NCI-H1436 treated with DMSO at 0.1 percent for 48 hours (cell line): ENCODE data around the gene CFAP141.
"Not testable (repeated sequence)": the region's sequence is repeated elsewhere in the genome, so short reads cannot be mapped to it uniquely, and the experiment has no call there.

Source experiments
- DNase-seq: peaks from one replicate; lab custom pipeline; 2025; lab: John Stamatoyannopoulos, UW

The CFAP141 gene

DNA sequence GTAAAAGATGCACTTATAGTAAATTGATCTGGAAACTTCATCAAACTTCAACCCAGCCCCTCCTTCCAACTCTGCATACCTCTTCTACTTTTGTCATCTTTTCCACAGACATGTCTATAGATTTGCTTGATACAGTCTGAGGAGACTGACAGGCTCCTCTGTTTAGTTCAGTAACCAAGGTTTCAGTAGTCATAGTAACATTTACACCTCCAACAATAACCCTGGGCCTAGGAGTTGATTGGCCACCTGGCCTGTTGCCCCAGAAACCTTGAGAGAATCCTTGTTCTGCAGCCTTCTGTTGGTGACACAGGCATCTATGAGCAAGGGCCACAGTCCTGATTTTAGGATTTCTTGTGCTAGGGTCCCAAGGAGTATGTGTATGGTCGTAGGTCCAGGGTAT, at the start of gene CFAP141:
Gene CFAP141, minus strand, starts transcription at position 138 of the 400 bp plus-strand sequence. Its CDS starts 26 bp downstream, at position 112.
- DNase-seq: no peak

DNA sequence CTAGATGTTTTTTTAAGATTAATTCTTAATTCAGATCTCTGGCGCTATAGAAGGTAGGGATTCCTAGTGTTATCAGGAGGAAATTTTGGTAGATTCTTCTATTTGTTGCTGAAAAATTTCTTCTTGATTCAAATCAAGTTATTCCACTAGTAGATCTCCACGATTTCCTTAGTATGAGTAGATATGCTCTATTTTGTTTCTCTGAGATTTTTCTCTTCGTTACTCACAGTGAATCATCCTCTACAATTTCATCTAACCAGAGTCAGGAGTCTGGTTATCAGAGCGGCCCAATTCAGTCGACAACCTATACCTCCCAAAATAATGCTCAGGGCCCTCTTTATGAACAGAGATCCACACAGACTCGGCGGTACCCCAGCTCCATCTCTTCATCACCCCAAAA, 47.5 kb upstream of the CFAP141 start:
- DNase-seq: no peak

DNA sequence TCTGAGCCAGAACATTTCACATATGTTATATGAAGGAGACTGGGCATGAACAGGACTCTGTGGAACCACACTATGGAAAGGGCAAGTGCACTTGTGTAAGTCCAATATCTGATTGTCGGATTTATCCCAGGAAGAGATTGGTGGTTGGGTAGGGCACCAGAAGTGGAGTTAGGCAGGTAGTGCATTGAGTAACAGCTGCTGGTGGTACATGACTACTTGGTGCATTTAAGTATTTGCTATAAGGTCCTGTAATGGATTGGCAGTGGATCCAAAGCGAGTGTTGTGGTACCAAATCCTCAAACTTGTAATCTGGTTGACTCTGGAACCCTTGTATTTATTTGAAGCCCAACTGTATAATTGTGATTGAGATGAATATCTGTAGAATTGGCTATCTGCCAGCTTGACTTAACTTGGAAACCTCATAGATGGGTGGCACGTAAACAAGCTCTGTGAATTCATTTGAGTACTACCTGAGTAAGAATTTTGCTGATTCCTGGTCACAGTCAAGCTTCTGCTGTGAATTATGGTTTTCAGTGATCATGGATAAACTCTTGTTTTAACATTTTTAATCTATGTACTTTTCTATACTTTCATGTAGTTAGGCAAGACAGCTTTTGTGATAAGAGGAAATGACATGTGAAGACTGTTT, 35.7 kb upstream of the CFAP141 start:
- no peak for DNase-seq

DNA sequence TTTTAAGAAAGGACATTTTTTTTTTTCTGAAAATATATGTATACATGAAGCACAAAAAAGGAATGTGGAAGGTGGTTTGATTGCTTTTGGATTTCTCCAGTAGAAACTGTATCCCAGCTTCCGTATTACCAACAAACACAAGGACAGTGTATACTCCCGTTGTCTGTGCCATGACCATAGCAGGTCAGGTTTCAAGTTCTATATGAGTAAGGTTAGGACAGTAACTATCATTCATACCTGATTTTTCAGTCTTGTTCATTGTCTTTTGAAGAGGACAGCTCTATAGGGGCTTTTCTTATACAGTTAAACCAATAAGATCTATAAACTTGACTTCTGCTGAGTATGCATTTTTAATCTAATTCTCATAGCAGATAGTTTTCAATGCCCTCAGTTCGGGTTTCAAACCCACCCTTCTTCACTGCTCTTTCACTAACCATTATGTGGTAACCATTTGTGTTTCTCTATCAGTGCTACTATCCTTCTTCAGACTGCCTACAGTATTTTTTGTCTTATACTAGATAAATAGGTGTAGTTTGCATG, 34.2 kb upstream of the CFAP141 start:
- DNase-seq: no peak

DNA sequence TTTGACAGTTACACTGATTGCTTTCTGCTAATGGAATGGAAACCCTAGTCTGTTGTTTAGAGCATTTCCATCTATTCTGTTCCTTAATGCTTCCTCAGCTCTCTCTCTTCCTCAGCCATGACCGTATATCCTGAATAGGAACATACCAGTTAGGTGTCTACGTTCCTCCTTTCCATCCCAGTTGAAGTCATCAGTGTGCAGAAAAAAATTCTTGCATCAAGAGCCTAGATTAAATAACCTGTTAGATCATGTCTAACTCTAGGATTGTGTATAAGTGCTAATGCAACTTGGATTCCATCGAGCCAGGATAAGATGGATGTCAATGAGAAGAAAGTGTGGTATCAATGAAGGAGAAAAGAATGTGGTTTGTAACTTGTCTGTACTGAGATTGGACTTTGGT, 33.4 kb upstream of the CFAP141 start:
- DNase-seq: no peak

DNA sequence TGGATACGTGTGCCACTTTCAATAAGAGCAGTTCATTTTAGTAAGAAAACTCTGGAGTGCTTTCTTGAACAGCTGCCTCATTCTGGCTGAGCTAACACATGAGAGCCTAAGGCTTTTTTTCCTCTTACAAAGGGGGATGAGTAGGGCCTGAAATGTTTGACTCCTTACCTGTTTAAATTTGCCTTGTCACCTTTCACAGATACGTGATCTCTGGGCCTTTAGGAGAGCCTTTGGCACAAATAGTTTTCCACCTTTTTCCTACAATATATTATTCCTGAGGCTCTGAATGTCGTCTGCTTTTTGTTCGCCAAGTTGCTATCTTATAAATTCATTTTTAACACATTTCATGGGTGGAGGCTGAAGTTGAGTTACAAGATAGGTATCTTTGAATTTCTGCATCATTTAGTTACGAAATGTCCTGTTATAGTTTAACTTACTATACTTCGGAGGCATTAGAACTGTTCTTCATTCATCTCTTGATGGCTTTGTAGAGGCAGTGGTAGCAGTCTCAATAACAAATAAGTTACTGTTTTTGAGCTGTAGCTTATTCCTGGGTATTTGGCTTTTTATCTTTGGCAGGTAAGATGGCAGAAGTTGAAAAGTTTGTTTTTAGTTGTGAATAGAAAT, 31.9 kb upstream of the CFAP141 start:
- no peak for DNase-seq

DNA sequence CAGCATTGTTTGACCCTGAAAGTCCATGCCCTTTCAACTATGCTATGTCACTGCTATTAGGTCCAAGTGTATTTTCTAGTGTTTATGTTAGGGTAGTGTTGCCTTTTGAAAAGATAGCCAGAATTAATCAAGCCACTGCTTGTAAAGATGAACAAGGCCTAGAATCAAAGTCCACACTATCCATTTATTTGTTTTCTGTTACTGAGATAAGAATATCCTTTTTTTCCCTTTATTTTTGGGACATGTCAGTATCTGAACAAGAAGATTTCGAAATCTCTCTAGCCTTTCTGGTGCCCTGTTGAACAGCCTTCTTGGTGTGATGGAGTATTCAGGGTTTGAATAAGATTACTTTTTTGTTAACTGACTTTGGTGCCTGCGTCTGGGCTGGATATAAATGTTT, 31.3 kb upstream of the CFAP141 start:
- DNase-seq: no peak

DNA sequence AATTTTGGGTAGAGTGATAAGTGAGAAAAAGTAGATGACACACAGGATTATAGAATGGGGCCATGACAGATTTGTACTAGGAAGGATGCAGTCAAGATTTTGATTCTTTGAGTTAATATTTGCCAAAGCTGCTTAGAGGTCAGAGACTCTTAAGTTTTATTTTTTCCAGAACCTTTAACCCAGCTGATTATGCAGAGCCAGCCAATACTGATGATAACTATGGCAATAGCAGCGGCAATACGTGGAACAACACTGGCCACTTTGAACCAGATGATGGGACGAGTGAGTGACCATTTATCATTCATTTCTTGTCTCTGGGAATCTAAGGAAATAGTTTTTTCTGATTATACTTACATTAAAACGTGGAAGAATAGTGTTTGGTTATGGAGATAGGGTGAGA, 30.7 kb upstream of the CFAP141 start:
- DNase-seq: no peak

DNA sequence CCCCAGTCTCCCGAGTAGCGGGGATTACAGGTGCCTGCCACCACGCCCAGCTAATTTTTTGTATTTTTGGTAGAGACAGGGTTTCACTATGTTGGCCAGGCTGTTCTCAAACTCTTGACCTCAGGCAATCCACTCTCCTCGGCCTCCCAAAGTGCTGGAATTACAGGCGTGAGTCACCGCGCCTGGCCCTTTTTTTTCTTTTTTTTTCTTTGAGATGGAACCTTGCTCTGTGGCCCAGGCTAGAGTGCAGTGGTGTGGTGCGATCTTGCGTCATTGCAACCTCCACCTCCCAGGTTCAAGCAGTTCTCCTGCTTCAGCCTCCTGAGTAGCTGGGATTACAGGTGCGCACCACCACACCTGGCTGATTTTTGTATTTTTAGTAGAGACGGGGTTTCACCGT, 27.0 kb upstream of the CFAP141 start:
- DNase-seq: not testable (repeated sequence)

DNA sequence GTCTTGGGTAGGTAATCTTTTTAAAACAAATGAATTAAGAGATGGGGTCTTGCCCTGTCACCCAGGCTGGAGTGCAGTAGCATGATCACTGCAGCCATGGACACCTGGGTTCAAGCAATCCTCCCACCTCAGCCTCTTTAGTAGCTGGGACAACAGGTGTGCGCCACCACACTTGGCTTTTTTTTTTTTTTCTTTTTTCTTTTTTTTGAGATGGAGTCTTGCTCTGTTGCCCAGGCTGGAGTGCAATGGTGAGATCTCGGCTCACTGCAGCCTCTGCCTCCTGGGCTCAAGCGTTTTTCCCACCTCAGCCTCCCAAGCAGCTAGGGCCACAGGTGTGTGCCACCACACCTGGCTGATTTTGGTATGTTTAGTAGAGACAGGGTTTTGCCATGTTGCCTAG, 25.0 kb upstream of the CFAP141 start:
- not testable (repeated sequence) for DNase-seq

DNA sequence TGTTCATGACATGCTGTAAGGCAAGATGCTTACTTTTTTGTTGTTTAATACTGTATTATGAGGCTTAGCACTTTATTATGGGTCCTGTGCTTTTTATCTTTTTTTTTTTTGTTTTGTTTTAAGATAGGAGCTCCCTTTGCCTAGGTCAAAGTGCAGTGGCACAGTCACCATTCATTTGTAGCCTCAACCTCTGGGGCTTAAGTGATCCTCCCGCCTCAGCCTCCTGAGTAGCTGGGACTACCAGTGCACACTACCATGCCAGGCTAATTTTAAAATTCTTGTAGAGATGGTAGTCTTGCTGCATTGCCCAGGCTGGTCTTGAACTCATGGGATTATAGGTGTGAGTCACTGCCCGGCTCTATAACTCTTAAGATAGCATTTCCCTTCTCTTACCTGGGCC, 19.2 kb upstream of the CFAP141 start:
- DNase-seq: no peak

DNA sequence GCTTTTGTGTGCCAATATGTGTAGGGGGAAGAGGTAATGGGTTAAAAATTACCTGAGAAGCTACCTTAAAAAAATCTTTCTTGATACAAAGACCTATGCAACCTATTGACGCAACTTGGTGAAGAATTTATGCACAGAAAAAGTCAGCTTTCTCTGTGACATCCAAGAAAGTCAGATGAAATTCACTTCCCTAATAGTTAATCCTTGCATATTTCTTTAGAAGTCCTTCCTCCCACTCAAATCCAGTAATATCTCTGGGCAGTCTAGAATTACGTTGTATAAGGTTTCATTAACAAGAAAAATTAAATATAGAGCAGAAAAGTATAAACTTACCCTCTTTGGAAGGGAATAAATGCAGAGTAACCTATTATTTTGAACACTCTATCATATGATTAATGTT, 17.5 kb upstream of the CFAP141 start:
- no peak for DNase-seq

DNA sequence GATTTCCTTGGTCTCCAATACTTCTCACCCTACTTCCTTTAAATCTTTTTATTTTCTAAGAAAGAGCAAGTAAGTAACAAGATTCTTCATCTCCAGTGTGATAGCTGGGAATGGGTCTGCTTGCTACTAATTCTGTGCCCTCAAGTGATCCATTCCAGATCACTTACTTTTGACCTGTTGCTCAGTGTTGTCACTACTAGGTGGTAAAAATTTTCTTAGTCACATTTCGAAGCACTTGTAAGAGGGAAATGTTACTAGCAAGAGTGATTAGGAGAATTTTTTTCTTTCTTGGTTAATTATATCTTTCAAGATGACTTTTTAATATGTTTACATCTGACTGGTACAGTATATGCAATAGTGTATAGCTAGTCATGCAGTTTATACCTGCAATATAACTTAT, 16.8 kb upstream of the CFAP141 start:
- no peak for DNase-seq

DNA sequence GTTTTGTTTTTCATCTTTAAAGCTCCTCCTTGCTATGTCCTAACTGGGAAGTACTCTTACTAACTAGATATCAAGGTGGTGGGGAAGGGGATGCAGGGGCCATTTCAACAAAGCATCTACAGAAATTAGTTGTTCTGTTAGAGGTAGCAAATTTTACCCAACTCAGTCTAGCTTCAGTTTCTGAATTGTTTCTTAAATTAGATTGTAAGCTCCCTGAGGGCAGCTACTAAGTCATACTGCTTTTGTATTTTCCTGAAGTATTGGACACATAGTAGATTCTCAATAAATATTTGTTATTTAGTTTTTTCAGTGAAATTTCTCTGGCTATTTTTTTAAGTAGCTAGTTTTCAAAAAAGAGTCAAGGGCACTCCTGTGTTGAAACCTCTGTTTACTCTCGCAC, 16.4 kb upstream of the CFAP141 start:
- no peak for DNase-seq

DNA sequence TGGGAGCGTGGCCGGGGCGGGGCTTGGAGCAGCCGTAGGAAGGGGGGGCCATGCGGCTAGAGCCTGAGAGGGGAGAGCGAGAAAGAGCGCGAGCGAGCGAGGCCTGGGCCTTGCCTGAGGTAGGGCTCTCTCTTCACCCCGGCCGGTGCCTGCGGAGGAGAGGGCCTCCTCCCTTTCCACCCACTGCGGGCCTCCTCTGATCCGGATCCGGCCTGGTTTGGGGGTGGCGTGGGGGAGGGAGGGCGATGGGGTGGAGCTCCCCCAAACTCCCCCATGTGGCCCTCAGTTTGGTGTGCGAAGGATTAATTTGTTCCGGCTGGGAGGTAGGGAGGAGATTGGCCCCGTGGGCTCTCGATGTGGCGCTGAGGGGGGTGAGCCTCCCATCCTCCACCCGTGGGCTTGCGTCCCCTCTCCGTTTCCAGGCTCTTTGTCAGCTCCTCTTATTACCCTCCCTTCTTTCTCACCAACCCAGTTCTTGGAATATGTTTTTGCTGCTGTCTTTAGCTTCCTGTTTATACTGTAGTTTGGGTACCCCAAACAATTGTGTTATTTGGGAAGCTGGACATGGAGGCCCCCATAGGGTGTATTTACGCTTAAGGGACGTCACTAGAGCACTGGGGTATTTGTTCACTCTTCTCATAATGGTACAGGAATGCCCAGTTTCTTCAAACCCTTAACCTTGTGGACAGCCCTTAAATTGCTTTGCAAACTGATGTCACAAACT, 15.3 kb upstream of the CFAP141 start:
- no peak for DNase-seq

DNA sequence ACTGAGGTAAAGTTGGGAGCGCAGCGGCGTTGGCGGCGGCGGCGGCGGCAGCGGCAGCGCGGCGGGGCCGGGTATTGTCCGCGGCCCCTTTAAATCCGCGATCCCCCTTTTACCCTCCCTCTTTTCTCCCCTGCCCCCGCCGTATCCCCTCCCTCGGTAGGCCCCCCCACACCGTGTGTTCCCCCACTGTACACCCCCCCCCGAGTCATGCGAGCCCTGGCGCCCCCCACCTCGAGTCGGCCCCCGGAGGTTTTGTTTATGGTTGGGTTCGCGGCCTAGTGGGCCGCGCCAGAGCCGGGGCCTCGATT, 14.8 kb upstream of the CFAP141 start:
- DNase-seq: no peak

DNA sequence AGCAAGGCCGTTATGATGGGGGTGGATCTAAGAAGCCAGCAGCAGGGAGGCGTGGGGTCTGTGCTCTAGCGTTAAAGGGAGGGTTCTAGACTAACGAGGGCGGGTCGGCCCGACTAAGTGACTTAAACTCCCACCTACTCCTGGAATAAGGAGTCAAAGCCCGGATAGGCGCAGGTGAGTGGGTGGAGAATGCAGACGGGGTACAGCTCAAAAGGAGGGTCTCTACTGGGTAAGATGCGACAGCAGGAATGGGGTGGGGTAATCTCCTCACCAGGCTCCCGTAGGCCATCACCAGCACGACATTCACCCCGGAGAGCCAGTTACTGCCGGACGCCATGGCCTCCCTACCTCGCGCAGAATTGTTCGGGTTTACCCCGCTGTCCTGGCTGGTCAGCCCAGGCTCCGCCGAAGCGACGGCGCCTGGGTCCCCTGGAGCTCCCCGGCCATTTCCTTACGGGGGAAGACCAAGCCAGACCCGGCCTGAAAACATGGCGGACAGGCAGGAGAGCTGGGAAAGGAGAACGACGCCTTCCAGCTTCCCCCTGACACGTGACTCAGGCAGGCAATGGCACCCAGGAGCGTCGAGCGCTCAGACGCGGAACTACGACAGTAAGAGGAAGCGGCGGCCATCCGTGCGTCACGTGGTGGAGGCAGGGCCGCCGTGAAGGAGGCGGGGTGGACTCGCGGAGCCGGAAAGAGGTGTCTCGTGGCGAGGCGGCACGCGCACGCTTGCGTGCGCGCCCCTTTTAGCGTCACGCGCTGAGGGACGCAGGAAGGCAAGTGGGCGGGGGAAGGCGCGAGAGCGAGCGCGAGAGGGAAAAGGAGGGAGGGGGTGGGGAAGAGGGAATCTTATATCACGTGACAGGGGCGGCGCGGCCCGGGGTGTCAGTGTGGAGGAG, 14.2 kb upstream of the CFAP141 start, which contains the start of gene UBAP2L:
Gene UBAP2L, plus strand, starts transcription at position 885 of the 899 bp plus-strand sequence. CDS start 4,169 bp downstream, outside the sequence.
- DNase-seq: peak; percentile 94

DNA sequence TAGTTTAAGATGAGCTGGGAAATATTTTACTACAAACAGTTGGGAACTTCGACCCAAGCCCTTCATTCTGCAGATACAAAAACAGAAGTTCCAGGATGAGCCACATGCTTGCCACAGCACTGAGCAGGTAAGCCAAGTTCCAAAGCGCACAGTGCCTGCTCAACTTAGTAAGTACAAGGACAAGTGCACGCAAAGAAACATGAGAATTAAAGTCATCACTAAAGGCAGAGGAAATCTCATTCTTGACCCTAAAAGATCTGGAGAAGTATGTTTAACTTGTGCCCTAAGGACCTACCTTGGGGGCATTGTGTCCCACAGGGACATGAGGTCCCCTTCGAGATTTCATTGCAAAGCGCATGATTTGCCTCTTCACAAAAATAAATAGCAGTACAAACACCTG, 13.4 kb upstream of the CFAP141 start:
- no peak for DNase-seq

DNA sequence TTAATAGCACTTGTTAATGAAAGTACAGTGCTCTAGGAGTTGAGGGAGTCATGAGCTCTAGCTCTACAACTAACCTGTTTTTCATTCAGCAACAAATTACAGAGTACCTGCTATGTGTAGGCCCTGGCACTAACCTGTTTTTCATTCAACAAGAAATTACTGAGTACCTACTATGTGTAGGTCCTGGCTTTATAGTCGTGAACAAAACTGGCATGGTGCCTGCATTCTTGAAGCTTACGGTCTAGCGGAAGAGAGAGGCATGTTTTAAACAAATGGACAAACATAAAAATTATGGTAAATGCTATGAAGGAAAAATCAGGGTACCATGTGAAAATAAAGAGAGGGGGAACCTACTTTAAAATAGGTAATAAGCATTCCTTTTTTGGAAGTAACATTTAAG, 12.4 kb upstream of the CFAP141 start:
- DNase-seq: no peak

DNA sequence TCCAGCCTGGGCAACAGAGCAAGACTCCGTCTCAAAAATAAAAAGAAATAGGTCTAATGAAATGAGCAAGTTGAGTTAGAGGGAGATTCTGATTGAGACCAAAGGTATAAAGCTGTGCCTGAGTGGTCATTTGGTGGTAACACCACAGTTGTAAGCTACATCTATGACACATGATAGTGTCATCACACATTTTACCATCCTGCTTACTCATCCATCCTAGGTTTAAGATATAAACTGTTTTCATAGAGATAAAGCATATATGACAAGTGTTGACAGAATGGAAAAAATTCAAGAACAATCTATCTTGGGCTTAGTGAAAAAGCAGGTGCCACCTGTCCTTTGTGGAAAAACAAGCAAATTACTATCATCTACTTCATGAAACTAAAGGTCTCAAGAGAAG, 7.1 kb upstream of the CFAP141 start:
- no peak for DNase-seq

DNA sequence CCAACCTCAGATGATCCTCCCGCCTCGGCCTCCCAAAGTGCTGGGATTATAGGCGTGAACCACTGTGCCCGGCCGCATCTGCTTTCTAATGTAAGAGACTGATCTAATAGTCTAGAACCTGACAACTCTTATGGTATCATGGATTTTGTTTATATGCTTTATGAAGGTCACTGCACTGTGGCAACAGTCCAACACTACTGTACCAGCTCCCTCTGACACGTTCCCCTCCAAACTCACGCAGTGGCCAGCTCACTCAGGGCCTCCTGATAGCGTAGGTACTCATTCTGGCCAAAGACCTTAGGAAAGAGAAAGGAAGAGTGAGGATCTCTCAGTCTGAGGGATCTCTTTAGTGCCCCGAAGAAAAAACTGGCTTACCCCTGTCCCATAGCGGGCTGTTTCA, 6.0 kb upstream of the CFAP141 start:
- no peak for DNase-seq
